NCI-H187 treated with DMSO at 0.1 percent for 48 hours (cell line): Measurements from ENCODE around the gene ADARB1.

Experiments
- DNase-seq: peaks from one replicate; lab custom pipeline; 2025; lab: John Stamatoyannopoulos, UW

The ADARB1 gene

GRCh38 chr21:45207839-45208626 is 133.7 kb downstream of the ADARB1 start:
- no peak for DNase-seq

DNA sequence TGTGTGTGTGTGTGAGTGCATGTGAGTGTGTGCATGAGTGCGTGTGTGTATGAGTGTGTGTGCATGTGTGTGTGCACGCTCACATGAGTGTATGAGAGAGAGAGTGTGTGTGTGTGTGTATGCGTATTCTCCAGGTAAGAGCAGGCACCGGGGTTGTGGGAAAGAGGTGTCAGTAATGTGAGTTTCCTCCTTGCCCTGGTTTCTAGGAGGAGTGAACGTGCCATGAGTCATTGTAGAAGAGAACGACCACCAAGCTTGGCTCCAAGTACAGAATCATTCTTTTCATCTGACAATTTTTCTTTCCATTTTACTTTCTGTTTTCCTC is 134.2 kb downstream of the ADARB1 start:
- DNase-seq = no peak

DNA sequence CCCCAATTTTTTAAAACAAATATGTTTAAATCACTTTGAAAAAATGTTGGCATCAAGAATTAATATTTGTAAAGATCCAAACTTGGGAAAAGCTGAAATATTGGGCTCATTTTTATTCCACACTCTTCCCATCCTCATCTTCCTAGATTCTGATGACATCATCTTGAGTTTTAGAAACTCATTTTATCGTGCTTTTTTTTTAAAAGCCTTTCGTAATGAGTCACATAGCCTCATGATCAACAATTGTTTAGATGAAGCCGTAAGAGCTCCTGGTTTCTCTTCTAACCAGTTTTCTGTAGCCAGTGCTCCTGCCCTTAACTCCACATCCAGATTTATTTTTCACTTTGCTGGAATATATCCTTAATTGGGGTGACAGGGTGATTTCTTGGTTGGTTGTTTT is 134.7 kb downstream of the ADARB1 start:
- DNase-seq = no peak

DNA sequence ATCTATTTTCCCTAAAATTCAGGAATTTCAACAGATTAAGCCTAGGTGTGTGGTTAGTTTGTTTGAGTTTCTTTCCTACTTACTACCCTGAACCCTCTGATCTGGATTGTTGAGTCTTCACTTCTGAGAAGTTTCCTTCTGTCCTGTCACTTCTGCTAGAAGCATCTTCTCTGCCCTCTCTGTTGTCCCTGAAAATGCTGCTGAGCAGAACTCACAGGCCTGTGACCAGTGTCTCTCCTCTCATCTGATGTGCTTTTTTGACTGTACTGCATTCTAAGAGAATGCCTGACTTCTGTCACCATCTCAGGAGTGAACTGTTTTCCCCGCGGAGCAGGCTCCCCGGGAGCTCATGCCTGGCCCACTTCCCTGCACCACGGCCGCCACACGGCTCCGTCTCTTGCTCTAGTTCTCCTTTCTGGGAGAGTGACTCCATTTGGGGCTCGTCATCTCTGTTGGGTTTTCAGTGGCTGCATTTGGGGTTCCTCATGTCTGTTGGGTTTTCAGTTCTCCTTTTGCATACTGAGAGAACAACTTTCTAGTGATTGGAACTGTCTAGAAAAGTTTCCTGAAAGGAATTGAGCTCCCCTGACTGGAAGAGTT is 135.4 kb downstream of the ADARB1 start:
- DNase-seq = no peak

DNA sequence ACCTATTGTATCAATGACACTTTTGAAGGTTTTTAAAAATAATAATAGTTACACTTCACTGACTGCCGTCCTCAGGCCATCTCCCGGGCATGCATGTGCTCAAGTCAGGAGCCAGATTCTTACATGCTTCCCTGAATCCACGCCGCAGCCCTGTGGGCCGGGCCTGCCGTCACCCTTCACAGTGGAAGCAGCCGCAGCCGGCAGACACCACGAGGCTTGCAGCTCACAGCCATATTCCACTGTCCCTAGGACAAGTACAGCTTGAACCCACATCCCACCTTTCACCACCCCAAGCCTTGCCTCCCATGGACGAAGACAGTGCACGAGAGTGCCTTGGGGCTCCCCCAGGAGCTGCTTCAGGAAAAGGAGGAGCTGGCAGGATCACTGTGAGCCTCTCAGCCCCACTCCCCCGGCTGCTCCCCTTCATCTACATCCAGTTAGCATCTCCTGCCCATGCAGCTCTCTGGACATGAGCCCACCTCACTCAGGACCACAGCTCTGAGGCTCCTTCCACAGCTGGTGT is 136.1 kb downstream of the ADARB1 start:
- no peak for DNase-seq

DNA sequence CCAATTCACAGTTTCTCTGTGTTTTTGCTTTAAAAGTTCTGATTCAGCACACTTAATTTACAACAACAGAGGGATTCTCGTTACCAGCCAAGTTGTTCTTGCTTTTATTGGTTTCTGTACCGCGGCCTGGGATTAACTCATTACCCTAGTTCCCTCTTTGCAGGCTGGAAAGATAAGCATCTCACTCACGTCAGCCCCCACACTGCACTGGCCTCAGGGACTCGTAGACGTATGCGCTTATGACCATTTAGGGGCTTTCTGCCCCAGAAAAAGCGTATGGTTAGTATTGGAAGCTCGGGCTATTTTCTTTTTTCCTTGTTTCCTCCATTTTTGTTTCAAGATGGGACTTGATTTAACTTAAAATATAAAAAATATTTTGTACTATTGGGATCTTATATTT is 137.3 kb downstream of the ADARB1 start:
- no peak for DNase-seq

GRCh38 chr21:45213392-45213791 is 139.0 kb downstream of the ADARB1 start:
- no peak for DNase-seq

DNA sequence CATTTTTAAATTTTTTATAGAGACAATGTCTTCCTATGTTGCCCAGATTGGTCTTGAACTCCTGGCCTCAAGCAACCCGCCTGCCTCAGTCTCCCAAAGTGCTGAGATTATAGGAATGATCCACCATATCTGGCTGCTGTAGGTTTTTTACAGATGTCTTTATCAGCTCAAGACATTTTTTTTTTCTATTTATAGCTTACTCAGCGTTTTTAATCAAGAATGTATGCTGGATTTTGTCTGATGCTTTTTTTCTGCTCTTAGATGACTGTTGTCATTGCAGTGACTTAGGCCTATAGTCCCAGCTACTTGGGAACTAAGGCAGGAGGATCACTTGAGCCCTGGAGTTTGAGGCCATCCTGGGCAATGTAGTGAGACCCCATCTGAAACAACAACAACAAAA is 140.8 kb downstream of the ADARB1 start:
- no peak for DNase-seq

- DNase-seq = no peak
Measured at GRCh38 chr21:45217010-45217409, 142.6 kb downstream of the ADARB1 start.

DNA sequence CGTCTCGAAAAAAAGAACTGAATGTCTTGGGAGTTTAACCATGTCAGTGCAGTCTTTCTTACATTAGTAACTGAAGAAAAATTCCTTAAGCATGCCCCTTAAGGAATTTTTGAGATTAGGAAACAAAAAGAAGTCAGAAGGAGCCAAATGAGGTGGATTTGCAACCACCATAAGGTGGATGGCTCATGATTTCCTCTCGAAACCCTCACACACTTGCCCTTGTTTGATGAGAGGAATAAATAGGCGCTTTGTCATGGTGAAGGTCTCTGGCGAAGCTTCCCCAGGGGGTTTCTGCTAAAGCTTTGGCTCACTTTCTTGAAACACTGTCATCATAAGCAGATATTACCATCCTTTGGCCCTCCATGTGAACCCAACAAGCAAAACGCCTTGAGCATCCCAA is 145.1 kb downstream of the ADARB1 start:
- DNase-seq = no peak

DNA sequence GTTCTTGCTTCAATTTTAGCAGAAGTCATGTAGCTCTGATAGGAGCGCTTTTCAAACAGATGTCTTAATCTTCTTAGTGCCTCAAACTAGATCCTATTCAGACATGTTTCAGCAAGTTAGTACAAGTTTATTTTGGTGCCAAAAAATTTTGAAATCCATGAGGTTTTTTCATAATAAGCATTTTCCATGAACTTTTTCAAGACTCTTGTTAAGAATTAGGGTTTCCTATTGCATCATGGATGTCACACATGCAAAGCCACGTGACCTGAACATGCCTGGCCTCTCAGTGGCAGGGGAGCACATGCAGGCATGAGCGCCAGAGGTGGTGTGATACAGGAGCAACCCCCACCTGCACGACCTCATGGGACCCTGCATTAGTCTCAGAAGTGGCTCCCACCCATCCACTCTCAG is 145.7 kb downstream of the ADARB1 start:
- no peak for DNase-seq

GRCh38 chr21:45220714-45221490 is 146.5 kb downstream of the ADARB1 start:
- DNase-seq = no peak

- no peak for DNase-seq
Measured at GRCh38 chr21:45222001-45222400, 147.6 kb downstream of the ADARB1 start.

GRCh38 chr21:45223236-45224185 is 149.1 kb downstream of the ADARB1 start:
- no peak for DNase-seq

DNA sequence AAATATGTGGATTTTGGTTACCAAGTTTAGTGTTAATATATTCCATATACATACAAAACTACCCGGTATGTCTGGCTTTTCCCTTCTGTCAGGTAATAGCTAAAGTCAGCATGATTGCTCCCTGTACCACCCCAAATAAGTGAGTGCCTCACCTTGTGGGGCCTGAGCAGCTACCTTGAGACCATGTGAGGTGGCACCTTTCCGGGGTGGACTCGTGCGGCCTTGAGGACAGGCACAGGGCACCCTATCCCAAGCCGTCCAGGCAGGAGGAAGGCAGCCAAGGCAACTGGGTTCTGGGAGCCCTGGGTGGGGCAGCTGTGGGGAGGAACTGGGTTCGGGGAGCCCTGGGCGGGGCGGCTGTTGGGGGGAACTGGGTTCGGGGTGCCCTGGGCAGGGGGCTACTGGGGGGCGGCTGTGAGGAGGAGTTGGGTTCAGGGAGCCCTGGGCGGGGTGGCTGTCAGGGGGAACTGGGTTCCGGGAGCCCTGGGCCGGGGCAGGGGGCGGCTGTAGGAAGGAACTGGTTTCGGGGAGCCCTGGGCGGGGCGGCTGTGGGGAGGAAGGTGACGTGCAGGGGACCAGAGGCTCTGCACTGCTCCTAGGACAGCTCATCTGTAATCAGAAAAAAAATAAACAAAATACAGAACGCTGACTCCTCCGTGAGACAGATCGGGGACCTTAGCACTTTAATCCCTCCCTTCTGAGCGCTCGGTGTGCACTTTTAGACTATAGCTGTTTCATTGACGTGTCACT is 150.0 kb downstream of the ADARB1 start:
- no peak for DNase-seq

DNA sequence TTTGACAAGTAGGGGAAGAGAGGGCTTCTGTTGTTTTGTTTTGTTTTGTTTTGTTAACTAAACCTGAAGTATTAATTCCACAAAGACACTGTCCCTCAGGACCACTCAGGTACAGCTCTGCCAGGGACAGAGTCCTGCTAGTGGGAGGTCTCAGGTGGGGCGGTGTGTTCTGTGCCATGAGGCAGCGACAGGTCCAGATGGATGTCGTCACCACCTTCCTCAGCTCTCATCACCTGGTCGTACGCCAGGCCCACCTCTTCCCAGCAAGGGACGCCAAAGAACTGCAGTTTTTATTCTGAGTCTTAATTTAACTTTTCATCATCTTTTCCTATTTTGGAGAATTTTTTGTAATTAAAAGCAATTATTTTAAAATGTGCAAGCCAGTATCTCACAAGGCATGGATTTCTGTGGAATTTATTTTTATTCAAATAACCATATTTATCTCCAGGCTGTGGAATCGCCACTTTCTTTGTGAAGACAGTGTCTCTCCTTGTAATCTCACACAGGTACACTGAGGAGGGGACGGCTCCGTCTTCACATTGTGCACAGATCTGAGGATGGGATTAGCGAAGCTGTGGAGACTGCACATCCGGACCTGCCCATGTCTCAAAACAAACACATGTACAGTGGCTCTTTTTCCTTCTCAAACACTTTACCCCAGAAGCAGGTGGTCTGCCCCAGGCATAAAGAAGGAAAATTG is 150.8 kb downstream of the ADARB1 start:
- no peak for DNase-seq

DNA sequence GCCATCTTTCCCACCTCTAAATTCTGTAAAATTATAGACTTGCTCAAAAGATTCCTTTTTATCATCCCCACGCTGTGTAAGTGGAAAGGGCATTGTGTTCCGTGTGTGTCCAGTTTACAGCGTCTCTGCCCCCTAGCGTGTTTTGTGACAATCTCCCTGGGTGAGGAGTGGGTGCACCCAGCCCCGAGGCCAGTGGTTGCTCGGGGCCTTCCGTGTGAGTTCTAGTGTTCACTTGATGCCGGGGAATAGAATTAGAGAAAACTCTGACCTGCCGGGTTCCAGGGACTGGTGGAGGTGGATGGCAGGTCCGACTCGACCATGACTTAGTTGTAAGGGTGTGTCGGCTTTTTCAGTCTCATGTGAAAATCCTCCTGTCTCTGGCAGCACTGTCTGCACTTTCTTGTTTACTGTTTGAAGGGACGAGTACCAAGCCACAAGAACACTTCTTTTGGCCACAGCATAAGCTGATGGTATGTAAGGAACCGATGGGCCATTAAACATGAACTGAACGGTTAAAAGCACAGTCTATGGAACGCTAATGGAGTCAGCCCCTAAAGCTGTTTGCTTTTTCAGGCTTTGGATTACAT is 151.5 kb downstream of the ADARB1 start:
- no peak for DNase-seq

- DNase-seq = no peak
Measured at GRCh38 chr21:45226540-45227326, 152.4 kb downstream of the ADARB1 start.

- DNase-seq = no peak
Measured at GRCh38 chr21:45227735-45228134, 153.4 kb downstream of the ADARB1 start.
